ENCODE measurements around the gene SOS2. TPM values are rescaled to one million over a fixed set of nuclear protein-coding genes. Genes with fewer than 3 reads are reported as not detected.

The SOS2 gene
- total and polyA plus RNA-seq, 10 donors, result 6.7 to 68.8 (median 48.2) TPM

GRCh38 chr14:50213795-50214194 lies 17.6 kb downstream of the SOS2 start:
- no peaks in the 10 kb centered on the region for H3K27me3 ChIP-seq (replicated peaks in 1 of 7)
- H3K9me3 ChIP-seq, result no peaks in the 10 kb centered on the region
- DNase-seq, result no peak
- WGBS, 5 donors, result 54 to 68% (median 60%) methylated on average over 2 of the region's 2 CpGs
- intact Hi-C loops (cut with DNase I; ENCODE audit: low total_unique reads), result no loop called here
- no peak overlapping the region for H3K4me3 ChIP-seq
- H3K36me3 ChIP-seq, result peaks cover 0 to 3% (median 0%) of the 10 kb centered on the region in 6 donors
- peaks cover 0 to 65% (median 20%) of the 10 kb centered on the region in 6 donors for H3K4me1 ChIP-seq
- H3K27ac ChIP-seq, result peak overlapping the region in 1 of 8 donors; percentile 7
- TF ChIP-seq POLR2A (IDR thresholded peaks at IDR 0.05) (no peak), POLR2AphosphoS5 (IDR thresholded peaks at IDR 0.05) (no peak)
- TF ChIP-seq, protein P1, sequence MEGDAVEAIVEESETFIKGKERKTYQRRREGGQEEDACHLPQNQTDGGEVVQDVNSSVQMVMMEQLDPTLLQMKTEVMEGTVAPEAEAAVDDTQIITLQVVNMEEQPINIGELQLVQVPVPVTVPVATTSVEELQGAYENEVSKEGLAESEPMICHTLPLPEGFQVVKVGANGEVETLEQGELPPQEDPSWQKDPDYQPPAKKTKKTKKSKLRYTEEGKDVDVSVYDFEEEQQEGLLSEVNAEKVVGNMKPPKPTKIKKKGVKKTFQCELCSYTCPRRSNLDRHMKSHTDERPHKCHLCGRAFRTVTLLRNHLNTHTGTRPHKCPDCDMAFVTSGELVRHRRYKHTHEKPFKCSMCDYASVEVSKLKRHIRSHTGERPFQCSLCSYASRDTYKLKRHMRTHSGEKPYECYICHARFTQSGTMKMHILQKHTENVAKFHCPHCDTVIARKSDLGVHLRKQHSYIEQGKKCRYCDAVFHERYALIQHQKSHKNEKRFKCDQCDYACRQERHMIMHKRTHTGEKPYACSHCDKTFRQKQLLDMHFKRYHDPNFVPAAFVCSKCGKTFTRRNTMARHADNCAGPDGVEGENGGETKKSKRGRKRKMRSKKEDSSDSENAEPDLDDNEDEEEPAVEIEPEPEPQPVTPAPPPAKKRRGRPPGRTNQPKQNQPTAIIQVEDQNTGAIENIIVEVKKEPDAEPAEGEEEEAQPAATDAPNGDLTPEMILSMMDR (IDR thresholded peaks at IDR 0.05 in 8 of 11, conservative IDR thresholded peaks at IDR 0.05 in 3 of 11), result no peak

GRCh38 chr14:50212726-50213125 lies 18.7 kb downstream of the SOS2 start:
- intact Hi-C loops (cut with DNase I; ENCODE audit: low total_unique reads), result no loop called here
- no peaks in the 10 kb centered on the region for H3K9me3 ChIP-seq
- H3K27me3 ChIP-seq (replicated peaks in 1 of 7), result no peaks in the 10 kb centered on the region
- H3K4me1 ChIP-seq, result peaks cover 0 to 54% (median 17%) of the 10 kb centered on the region in 6 donors
- DNase-seq, result no peak
- H3K27ac ChIP-seq, result peak overlapping the region in 1 of 8 donors; percentile 7
- peaks cover 0 to 3% (median 0%) of the 10 kb centered on the region in 6 donors for H3K36me3 ChIP-seq
- no peak overlapping the region for H3K4me3 ChIP-seq
- TF ChIP-seq, protein P1 (IDR thresholded peaks at IDR 0.05 in 8 of 11, conservative IDR thresholded peaks at IDR 0.05 in 3 of 11), result no peak
- TF ChIP-seq POLR2A (IDR thresholded peaks at IDR 0.05) (no peak), POLR2AphosphoS5 (IDR thresholded peaks at IDR 0.05) (no peak)
- WGBS, 5 donors, result 42 to 71% (median 59%) methylated on average over 3 of the region's 3 CpGs

- intact Hi-C loops (cut with DNase I; ENCODE audit: low total_unique reads), result no loop called here
Observed at GRCh38 chr14:50210074-50210473, 21.3 kb downstream of the SOS2 start.

GRCh38 chr14:50198499-50198898 lies 32.9 kb downstream of the SOS2 start:
- Histone ChIP-seq H3K9me3 (no peaks in the 10 kb centered on the region), H3K4me1 (no peaks in the 10 kb centered on the region), H3K27me3 (replicated peaks in 1 of 7) (no peaks in the 10 kb centered on the region), H3K36me3 (peaks cover 3 to 96% (median 38%) of the 10 kb centered on the region in 6 donors), H3K27ac (no peak overlapping the region), H3K4me3 (no peak overlapping the region)
- intact Hi-C loops (cut with DNase I; ENCODE audit: low total_unique reads), result no loop called here
- 97 to 100% (median 98%) methylated on average over 2 of the region's 2 CpGs for WGBS, 5 donors
- TF ChIP-seq POLR2A (IDR thresholded peaks at IDR 0.05), result no peak
- no peak for TF ChIP-seq POLR2AphosphoS5 (IDR thresholded peaks at IDR 0.05)
- TF ChIP-seq, protein P1 (IDR thresholded peaks at IDR 0.05 in 8 of 11, conservative IDR thresholded peaks at IDR 0.05 in 3 of 11), result no peak
- no peak for DNase-seq

More at GRCh38 chr14:50210074-50210473, 21.3 kb downstream of the SOS2 start:
- no peak for TF ChIP-seq POLR2A (IDR thresholded peaks at IDR 0.05)
- TF ChIP-seq, protein P1 (IDR thresholded peaks at IDR 0.05 in 8 of 11, conservative IDR thresholded peaks at IDR 0.05 in 3 of 11), result no peak
- TF ChIP-seq POLR2AphosphoS5 (IDR thresholded peaks at IDR 0.05), result no peak
- Histone ChIP-seq H3K27ac (no peak overlapping the region), H3K4me3 (no peak overlapping the region), H3K36me3 (peaks cover 0 to 3% (median 0%) of the 10 kb centered on the region in 6 donors), H3K9me3 (no peaks in the 10 kb centered on the region), H3K27me3 (replicated peaks in 1 of 7) (no peaks in the 10 kb centered on the region), H3K4me1 (peaks cover 0 to 30% (median 14%) of the 10 kb centered on the region in 6 donors)
- WGBS, 5 donors, result 77 to 94% (median 89%) methylated on average over 1 of the region's 1 CpG
- DNase-seq, result no peak

All from spleen (tissue), 11 donors.